Activated B cell treated with CpG ODN at 0.5 μM for 24 hours (primary cell): Measurements from ENCODE around the gene HP1BP3. TPM values are rescaled to one million over a fixed set of nuclear protein-coding genes. Genes with fewer than 3 reads are reported as not detected.

Experiments
- ATAC-seq: fragments of 200-7000 bp; cut with Tn5 transposase; one replicate; pipeline ENCODE4 v1.10.0; 2021; ENCODE audit warnings: low read depth, mild to moderate bottlenecking, moderate library complexity
- CTCF ChIA-PET: fragments of 350-600 bp; sonication (Branson Sonifier 250); formaldehyde crosslinking; loops from one replicate; lab custom pipeline; 2021; ENCODE audit warnings: antibody characterized with exemption; lab: Charles Lee
- POLR2A ChIA-PET: fragments of 350-600 bp; sonication (Branson Sonifier 250); formaldehyde crosslinking; loops from one replicate; lab custom pipeline; 2021; ENCODE audit warnings: antibody characterized with exemption; lab: Charles Lee
- DNase-seq: peaks from one replicate; pipeline ENCODE4 v3.0.0; 2022
- H3K27ac Mint-ChIP-seq: one replicate; pipeline ENCODE4 v1.8.0; 2020; ENCODE audit warnings: mixed read lengths
- H3K27me3 Mint-ChIP-seq: one replicate; pipeline ENCODE4 v1.8.0; 2021; ENCODE audit warnings: mixed read lengths
- H3K36me3 Mint-ChIP-seq: one replicate; pipeline ENCODE4 v1.8.0; 2021; ENCODE audit warnings: low read depth, mixed read lengths
- H3K4me1 Mint-ChIP-seq: one replicate; pipeline ENCODE4 v1.8.0; 2021; ENCODE audit warnings: mixed read lengths
- H3K4me3 Mint-ChIP-seq: one replicate; pipeline ENCODE4 v1.8.0; 2020; ENCODE audit warnings: mild to moderate bottlenecking, mixed read lengths
- H3K9me3 Mint-ChIP-seq: one replicate; pipeline ENCODE4 v1.8.0; 2020; ENCODE audit warnings: mixed read lengths
- intact Hi-C: fragments of 100-400 bp; cut with micrococcal nuclease; formaldehyde crosslinking; loops from one replicate; pipeline ENCODE4 v1.15.1; 2024
- total RNA-seq: library from RNA; stranded (reverse); gene quantifications from 2 replicates; pipeline ENCODE4 v1.2.3, GENCODE V29; 2022
- TF ChIP-seq, protein P1 (sequence below): fragments of 200-600 bp; IDR thresholded peaks from one replicate; pipeline ENCODE4 v1.8.0; 2022; ENCODE audit warnings: antibody characterized with exemption, mild to moderate bottlenecking

HP1BP3 gene
- total RNA-seq, 1 donor from 2014 or later: 183 TPM

DNA sequence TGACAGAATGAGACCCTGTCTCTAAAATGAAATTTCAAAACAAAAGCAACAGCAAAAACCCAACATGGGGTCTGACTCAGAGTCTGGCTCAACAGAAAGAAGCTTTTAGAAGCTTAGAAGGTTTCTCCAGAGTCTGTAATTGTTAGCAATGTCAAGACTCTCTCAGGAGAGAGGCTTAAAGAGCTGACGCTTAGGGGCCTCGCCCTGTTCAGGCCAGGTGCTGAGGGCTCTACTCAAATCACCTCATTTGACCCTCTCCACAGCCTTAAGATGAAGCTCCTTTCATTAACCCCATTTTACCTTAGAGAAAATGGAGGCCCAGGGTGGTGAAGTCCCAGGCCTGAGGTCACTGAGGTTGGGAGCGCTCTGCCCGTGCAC lies 64.0 kb downstream of the HP1BP3 start:
- ChIA-PET POLR2A (no interaction called here), CTCF (no interaction called here)
- TF ChIP-seq, protein P1, sequence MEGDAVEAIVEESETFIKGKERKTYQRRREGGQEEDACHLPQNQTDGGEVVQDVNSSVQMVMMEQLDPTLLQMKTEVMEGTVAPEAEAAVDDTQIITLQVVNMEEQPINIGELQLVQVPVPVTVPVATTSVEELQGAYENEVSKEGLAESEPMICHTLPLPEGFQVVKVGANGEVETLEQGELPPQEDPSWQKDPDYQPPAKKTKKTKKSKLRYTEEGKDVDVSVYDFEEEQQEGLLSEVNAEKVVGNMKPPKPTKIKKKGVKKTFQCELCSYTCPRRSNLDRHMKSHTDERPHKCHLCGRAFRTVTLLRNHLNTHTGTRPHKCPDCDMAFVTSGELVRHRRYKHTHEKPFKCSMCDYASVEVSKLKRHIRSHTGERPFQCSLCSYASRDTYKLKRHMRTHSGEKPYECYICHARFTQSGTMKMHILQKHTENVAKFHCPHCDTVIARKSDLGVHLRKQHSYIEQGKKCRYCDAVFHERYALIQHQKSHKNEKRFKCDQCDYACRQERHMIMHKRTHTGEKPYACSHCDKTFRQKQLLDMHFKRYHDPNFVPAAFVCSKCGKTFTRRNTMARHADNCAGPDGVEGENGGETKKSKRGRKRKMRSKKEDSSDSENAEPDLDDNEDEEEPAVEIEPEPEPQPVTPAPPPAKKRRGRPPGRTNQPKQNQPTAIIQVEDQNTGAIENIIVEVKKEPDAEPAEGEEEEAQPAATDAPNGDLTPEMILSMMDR: no peak
- intact Hi-C loops: no loop called here
- DNase-seq (no peak), ATAC-seq (no peak)
- peaks cover 5% of the 10 kb centered on the region for H3K27me3 Mint-ChIP-seq
- no peak overlapping the region for H3K27ac Mint-ChIP-seq
- no peak overlapping the region for H3K4me3 Mint-ChIP-seq
- H3K36me3 Mint-ChIP-seq: no peaks in the 10 kb centered on the region
- no peaks in the 10 kb centered on the region for H3K9me3 Mint-ChIP-seq
- H3K4me1 Mint-ChIP-seq: peaks cover 3% of the 10 kb centered on the region

- no peaks in the 10 kb centered on the region for H3K9me3 Mint-ChIP-seq
- TF ChIP-seq, protein P1: no peak
- DNase-seq (no peak), ATAC-seq (no peak)
- H3K36me3 Mint-ChIP-seq: no peaks in the 10 kb centered on the region
- ChIA-PET POLR2A (interaction anchor here (0.6 kb wide), 1 partner anchor 15 kb away, joined by 5 read pairs; no protein-coding TSS in a partner anchor), CTCF (no interaction called here)
- no peak overlapping the region for H3K27ac Mint-ChIP-seq
- H3K27me3 Mint-ChIP-seq: peaks cover 9% of the 10 kb centered on the region
- no peak overlapping the region for H3K4me3 Mint-ChIP-seq
- intact Hi-C loops: no loop called here
- peaks cover 9% of the 10 kb centered on the region for H3K4me1 Mint-ChIP-seq
These were observed 65.7 kb downstream of the HP1BP3 start for GRCh38 chr1:20721117-20722061.

DNA sequence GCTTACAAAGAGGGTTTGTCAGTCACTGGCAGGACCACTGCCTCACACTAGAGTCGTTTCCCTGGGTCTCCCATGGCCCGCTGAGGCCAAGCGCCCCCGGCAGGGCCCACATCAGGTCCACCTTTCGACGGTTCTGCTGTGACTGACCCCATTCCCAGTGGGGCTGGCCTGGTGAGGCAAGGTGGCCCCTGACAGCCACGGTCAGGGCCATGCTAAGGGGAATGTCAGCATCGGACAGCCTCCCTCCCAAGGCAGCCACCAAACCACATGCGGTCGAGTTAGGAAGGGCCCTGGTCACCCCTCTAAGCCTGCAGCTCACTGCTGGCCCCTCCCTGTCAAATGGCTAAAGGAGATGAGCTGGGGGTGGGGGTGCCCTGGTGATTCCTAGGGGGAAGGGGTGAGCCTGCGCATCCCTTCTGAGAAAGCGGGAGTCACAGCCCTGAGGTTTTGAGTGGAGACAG lies 66.4 kb downstream of the HP1BP3 start:
- intact Hi-C loops: no loop called here
- Mint-ChIP-seq H3K4me3 (no peak overlapping the region), H3K27ac (no peak overlapping the region), H3K36me3 (no peaks in the 10 kb centered on the region), H3K4me1 (peaks cover 11% of the 10 kb centered on the region), H3K27me3 (peaks cover 14% of the 10 kb centered on the region), H3K9me3 (no peaks in the 10 kb centered on the region)
- DNase-seq (no peak), ATAC-seq (no peak)
- TF ChIP-seq, protein P1: no peak
- CTCF ChIA-PET: no interaction called here
- POLR2A ChIA-PET: no interaction called here

DNA sequence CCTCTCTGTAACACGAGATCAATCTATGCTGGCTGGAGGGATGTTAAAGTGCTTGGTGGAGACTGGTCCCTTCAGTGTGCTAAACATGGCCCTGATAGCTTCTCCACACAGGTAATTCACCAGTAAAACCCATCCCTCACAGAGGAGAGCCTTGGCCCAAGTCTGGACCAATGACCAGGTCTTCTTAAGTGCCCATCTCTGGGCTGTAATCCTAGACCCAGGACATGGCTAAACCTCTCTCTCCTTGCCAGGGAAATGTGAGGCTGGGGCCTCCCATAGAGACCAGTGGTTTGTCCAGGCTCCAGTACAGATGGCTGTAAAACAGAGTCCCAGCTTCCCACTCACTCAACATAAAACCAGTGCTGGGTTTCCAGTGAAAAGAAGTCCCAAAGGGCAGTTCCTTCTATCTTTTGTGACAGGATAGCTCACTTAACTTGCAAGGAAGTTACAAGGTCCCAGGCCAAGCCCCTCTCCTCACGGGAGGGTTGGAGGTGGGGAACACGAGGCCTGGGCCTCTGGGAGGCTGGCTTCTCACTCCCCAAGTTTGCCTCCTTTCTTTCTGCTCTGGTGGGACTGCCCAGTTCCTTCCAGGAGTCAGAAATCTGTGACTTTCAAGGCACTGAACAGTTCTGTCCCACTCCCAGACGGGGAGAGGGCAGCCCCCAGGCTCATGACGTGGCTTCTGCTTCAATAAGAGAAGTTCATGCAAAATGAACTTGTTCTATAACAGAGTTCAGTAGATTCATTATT lies 67.1 kb downstream of the HP1BP3 start:
- Mint-ChIP-seq H3K27me3 (peaks cover 19% of the 10 kb centered on the region), H3K27ac (no peak overlapping the region), H3K4me3 (no peak overlapping the region), H3K9me3 (no peaks in the 10 kb centered on the region), H3K4me1 (peaks cover 11% of the 10 kb centered on the region), H3K36me3 (no peaks in the 10 kb centered on the region)
- CTCF ChIA-PET: interaction anchor here (1.2 kb wide), 1 partner anchor 23 kb away, joined by 3 read pairs; no protein-coding TSS in a partner anchor
- POLR2A ChIA-PET: no interaction called here
- DNase-seq: no peak
- intact Hi-C loops: loop anchor here (1.0 kb wide), 1 partner anchor 11 kb away; no protein-coding TSS in a partner anchor
- no peak for ATAC-seq
- TF ChIP-seq, protein P1: no peak
